Measurements from ENCODE around the gene PAXX.

Gene PAXX

DNA sequence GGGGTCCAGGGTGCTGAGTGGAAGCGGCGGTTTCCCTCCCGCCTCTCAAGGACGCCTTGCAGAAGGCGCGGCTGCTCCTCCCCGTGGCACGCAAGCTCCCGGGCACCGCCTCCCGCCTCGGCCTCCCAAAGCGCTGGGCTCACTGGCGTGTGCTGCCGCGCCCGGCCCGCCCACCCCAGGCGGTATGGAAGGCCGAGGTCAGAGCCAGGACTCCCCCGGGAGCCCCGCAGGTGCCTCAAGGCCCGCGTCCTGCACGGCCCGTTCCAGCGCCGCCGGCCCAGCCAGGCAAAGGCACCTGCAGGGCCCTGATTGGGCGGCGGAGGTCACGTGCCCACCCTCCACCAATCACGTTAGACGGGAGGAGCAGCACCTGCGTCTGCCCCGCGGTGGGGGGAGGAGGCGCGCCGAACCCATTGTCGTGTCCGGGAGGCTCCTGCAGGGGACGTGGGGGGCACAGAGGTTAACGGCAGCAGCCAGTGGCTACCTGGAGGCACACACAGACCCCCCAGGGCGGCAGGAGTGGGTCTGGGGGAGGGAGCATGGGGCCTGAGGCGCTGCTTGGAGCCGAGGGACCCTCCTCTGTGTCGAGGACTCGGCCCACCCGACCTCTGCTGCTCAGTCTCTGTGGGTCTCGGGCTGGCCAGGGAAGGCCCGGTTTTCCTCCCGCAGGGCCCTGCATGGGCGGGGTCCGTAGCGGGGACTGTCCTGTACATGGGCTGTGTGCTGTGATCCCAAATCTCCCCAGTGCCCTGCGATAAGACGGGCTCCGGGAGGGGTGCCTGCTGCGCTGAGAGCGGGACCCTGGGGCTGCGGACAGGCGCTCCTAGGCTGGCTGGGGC lies 42.2 kb upstream of the PAXX start:
- TF ChIP-seq, protein P1, sequence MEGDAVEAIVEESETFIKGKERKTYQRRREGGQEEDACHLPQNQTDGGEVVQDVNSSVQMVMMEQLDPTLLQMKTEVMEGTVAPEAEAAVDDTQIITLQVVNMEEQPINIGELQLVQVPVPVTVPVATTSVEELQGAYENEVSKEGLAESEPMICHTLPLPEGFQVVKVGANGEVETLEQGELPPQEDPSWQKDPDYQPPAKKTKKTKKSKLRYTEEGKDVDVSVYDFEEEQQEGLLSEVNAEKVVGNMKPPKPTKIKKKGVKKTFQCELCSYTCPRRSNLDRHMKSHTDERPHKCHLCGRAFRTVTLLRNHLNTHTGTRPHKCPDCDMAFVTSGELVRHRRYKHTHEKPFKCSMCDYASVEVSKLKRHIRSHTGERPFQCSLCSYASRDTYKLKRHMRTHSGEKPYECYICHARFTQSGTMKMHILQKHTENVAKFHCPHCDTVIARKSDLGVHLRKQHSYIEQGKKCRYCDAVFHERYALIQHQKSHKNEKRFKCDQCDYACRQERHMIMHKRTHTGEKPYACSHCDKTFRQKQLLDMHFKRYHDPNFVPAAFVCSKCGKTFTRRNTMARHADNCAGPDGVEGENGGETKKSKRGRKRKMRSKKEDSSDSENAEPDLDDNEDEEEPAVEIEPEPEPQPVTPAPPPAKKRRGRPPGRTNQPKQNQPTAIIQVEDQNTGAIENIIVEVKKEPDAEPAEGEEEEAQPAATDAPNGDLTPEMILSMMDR (IDR thresholded peaks at IDR 0.05; ENCODE audit: low read depth, low read length), result no peak
- peak overlapping the region; percentile 42 to 51 for H3K4me3 ChIP-seq (replicated peaks in 1 of 2; ENCODE audit: low read depth in 2 of 2, low read length in 2 of 2)
- peak; percentile 82 to 83 for DNase-seq (ENCODE audit: low read depth in 2 of 2)

DNA sequence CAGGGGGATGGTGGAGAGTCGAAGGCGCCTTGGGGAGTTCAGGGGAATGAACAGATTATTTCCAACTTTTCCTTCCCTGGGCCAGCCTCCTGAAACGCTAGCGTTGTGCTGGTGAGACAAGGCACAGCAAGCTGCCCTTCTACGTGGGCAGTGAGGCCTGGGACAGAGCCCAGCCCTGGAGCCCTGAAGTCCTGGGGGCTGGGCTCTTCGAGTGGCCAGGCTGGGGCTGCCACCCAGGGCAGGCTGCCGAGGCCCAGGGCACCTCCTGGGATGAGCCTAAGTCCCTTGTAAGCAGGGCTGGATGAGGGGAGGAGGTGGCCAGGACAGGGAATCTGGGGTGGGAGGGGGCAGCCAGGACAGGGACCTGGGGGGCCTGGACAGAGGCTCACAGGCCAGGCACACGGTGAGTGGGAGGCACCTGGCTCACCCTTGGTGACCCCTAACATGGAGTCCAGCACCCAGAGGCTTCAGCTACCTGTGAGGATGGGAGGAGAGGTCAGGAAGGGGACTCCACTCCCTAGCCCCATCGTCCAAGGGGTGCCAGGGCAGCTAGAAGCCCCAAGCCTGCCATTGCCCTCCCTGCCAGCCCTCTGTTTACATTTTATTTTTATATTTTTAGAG lies 41.5 kb upstream of the PAXX start:
- H3K4me3 ChIP-seq (replicated peaks in 1 of 2; ENCODE audit: low read depth in 2 of 2, low read length in 2 of 2), result no peak overlapping the region
- DNase-seq (ENCODE audit: low read depth in 2 of 2), result no peak
- TF ChIP-seq, protein P1 (IDR thresholded peaks at IDR 0.05; ENCODE audit: low read depth, low read length), result no peak

DNA sequence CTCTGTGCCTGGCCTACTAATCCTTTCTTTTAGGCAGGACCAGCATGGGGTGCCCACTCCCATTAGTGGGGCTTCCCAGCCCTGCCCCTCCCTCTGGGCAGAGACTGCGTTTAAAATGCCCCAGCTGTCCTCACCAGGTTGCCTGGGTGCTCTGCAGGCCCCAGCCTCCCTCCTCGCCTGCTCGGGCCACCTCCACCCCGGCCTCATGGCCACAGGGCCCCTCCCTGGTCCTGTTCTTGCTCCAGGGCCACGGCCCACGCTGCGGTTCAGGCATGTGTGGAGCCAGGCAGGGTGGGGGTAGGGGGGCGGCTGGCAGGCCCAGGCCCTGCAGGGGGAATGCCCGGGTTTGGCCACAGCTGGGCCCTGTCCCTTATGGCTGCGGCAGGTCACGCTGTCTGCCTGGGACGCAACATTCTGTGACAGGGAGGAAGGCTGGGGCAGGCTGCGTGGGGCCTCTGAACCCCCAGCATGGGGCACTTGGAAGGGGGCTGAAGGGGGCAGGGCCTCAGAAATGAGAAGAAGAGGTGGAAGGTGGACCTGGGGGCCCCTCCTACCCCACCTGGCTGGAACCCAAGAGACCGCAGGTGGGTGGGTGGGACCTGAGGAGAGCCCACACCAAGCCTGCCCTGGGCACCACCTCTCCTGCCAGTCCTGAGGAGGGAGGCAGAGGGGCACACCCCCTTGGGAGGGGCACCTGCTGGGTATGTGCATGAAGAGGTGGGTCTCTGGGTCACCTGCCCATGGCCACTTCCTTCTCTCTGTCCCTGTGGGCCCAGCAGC lies 40.5 kb upstream of the PAXX start, which contains the start of gene LCN12:
LCN12 (plus strand) TSS at position 733 of the 780 bp plus-strand sequence. CDS start 55 bp downstream, outside the sequence.
- no peak within 1 kb of the TSS for H3K4me3 ChIP-seq (replicated peaks in 1 of 2; ENCODE audit: low read depth in 2 of 2, low read length in 2 of 2)
- DNase-seq (ENCODE audit: low read depth in 2 of 2), result no peak
- TF ChIP-seq, protein P1 (IDR thresholded peaks at IDR 0.05; ENCODE audit: low read depth, low read length), result no peak

DNA sequence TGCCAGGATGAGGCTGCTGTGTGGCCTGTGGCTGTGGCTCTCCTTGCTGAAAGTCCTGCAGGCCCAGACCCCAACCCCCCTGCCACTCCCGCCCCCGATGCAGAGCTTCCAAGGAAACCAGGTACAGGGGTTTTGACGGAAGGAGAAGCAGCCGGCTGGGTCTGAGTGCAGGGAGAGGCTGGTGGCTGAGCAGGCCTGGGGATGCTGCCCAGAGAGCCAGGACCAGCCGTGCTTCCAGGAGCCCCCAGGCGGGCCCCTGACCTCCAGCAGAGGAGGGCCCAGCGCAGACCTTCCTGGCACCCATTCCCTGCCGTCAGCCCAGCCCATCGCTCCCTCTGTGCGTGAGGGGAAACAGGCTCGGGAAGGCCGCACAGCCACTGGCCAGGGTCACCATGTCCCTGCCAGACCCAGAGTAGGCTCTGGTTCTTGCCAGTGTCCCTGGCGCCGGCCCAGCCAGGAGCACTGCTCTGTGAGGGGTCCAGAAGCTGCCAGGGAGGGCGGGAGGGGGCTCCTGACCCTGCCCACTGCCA lies 39.8 kb upstream of the PAXX start:
- TF ChIP-seq, protein P1 (IDR thresholded peaks at IDR 0.05; ENCODE audit: low read depth, low read length), result no peak
- no peak for DNase-seq (ENCODE audit: low read depth in 2 of 2)
- H3K4me3 ChIP-seq (replicated peaks in 1 of 2; ENCODE audit: low read depth in 2 of 2, low read length in 2 of 2), result no peak overlapping the region

DNA sequence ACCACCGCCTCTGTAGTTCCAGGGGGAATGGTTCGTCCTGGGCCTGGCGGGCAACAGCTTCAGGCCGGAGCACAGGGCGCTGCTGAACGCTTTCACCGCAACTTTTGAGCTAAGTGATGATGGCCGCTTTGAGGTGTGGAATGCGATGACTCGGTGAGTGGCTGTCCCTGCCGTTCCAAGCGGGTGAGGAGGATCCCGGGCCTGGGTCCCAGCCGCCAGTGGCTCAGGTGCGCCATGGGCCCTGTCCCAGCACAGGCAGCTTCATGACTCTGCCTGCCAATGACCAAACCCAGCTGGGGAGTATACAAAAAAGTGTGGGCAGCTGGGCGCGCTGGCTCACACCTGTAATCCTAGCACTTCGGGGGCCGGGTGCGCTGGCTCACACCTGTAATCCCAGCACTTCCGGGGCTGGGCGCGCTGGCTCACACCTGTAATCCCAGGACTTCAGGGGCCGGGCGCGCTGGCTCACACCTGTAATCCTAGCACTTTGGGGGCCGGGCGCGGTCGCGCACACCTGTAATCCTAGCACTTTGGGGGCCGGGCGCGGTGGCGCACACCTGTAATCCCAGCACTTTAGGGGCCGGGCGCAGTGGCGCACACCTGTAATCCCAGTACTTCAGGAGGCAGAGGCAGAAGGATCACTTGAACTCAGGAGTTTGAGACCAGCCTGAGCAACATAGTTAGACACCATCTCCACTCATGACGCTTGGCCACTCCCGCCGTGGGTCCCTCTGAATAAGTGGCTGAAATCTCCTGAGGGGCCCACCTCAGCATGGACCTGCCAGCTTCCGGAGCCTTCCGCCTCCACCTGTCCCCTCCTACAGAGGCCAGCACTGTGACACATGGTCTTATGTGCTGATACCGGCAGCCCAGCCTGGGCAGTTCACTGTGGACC lies 39.1 kb upstream of the PAXX start:
- TF ChIP-seq, protein P1 (IDR thresholded peaks at IDR 0.05; ENCODE audit: low read depth, low read length), result no peak
- no peak overlapping the region for H3K4me3 ChIP-seq (replicated peaks in 1 of 2; ENCODE audit: low read depth in 2 of 2, low read length in 2 of 2)
- no peak for DNase-seq (ENCODE audit: low read depth in 2 of 2)

Measured in cardiac fibroblast (primary cell).